Limb (tissue), 2 donors: ENCODE measurements around the gene CSRP3.
A peak's percentile ranks its signal among the peaks of the same experiment; 100 is the strongest.

Experiments
- DNase-seq, 2 donors: peaks; one replicate each; pipeline ENCODE4 v3.0.0-alpha.2; 2016; ENCODE audit errors: extremely low spot score in 2 of 2

CSRP3 gene

DNA sequence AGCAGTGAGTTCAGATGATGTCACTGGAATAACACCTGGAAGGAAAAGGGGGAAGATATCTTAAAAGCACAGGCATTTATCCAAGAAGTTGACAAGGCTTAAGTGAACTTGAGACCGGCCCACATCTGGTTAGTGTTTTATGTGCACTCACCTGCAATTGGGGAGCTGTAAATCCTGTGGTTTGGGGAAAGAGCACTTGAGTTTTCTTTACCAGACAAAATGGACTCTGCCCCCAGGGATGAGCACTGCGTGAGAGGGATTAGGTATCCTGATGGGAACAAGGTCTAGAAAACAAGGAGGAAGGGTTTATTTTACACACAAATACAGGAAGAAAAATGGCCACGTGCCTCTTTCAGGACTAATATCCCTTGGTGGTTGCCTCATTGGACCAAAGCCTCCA is 23.8 kb upstream of the CSRP3 start:
- no peak for DNase-seq

DNA sequence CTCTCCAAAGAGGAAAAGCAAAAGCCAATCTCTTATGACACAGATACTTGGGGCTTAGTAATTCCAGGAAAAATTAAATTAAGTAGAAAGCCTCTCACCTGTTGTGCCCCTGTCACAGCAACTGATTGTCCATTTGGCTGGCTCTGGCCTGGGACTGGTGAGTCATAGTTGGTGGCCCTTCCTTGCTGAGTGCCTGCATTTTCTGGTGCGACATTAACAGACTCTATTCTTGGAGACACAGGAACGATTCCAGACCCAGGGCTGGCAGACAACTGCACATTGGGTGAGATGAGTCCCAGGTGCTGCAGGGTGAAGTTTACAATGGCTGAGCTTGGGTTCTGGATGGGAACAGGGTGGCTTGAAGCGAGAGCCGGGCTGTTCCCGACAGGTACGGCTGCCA is 23.3 kb upstream of the CSRP3 start:
- DNase-seq = no peak

DNA sequence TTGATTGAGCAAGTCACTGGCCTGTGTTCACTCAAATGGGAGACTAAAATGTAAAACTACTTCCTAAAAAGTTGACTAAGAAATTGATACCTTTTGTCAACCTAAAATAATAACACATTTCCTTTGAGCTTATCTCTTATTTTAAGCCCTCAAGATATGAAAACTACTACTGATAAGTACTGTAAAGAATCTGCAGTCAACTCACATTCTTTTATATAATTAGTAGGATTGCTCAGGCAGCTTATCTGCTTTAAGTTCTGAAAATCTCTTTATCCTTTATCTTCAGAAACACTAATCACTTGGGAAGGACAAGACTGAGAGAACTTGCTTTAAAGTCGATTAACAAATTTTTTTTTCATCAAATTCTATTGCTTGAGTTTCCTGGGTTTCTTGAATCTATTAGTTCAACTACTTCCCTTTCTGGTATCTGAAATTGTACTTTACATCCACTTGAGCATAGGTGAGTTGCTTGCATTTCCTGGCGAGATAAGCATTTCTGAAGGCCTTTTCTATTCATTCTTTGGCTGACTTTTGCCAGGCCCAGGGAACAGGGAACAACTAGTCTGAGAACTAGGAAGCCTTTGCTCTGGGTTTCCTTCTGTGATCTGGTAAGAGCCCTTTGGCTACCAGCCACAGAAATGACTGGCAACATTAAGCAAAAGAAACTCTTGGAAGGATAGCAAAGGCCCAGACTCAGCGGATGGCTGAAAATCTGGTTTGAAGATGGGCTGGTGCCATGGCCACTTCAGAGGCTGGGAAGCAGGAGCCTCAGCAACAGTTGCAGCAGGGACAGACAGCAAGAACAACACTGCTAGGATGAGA is 19.3 kb upstream of the CSRP3 start:
- DNase-seq = no peak

DNA sequence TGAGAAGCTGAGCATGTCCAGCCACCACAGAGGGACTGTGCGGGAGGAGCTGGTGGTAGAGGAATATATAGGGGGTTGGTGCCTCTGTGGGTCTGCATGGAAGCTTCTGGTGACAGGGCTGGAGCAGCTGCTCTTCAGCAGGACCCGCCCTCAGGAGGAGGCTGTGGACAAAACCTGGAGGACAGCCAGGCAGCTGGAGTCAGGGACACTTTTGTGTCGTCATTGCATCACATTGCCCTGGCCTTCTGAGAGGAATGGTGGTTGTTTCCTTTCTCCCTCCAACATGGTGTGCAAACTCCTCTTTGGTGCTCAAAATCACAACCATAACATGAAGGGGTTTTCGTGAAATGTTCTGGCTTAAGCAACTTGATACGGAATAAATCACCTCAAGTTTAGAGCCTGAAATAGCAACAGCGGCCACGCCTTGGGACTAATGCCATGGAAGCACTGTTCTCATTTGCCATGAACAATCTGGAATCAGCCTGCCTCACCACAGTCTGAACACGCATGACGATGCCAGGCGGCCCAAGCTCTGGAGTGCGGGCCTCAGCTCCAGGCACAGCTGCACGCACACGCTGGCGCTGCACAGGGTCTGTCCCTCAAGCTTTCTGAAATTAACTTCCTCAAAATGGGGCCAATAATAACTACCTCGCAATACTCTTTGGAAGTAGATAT is 17.1 kb upstream of the CSRP3 start:
- peak; percentile 61 to 68 for DNase-seq

DNA sequence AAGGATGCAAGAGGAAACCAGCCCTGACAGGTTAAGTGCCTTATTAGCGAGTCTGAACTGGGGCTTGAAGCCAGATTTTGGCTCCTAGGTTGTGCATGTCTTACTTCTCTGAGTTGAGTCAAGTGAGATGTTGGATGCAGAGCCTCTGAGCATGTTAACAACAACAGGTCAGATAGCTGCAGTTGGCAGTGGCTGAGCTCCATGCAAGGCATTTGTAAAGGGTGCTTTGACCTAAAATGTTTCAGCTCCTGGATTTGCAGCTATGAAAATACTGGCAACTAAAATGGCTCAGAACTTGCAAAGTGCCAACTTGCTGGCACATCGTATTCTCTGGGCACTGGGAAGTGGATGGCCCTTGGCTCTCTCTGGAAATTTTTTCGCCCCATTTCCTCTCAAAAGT is 16.4 kb upstream of the CSRP3 start:
- DNase-seq = no peak

DNA sequence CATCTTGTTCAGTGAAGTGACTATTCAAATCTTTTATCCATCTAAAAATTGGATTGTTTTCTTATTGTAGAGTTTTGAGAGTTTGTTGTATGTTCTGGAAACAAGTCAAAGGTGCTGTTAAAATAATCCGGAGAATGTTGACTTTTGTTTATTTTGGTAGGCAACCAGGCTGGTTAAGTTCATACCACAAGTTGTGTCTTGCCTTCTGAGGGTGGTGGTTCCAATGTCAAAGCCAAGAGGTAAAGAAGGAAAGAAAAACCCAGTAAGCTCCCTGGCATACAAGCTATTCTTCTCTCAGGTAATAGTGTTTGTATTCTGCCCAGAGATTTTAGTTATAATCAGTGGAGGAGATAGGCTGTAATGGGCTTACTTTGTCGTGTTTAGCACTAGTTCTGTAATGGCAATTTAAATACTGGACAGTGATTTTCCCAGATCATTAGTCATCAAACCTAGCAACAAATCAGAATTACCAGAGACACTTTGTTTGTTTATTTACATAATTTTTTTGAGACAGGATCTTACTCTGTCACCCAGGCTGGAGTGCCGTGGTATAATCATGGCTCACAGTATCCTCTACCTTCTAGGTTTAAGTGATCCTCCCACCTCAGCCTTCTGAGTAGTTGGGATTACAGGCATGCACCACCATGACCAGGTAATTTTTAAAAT is 15.1 kb upstream of the CSRP3 start:
- DNase-seq = no peak

DNA sequence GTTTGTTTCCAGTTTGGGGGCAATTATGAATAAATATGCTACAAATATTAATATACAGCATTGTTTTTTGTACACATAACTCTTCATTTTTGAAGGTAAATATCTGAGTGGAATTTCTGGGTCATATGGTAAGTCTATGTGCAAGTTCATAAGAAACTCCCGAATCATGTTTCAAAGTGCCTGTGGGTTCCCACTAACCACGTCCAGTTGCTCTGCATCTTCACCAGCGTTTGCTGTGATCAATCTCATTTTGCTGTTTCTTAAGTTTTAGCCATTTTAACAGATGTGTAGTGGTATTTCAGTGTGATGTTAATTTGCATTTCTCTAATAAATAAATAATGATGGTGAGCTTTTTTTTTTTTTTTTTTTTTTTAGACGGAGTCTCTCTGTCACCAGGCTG is 14.2 kb upstream of the CSRP3 start:
- no peak for DNase-seq

DNA sequence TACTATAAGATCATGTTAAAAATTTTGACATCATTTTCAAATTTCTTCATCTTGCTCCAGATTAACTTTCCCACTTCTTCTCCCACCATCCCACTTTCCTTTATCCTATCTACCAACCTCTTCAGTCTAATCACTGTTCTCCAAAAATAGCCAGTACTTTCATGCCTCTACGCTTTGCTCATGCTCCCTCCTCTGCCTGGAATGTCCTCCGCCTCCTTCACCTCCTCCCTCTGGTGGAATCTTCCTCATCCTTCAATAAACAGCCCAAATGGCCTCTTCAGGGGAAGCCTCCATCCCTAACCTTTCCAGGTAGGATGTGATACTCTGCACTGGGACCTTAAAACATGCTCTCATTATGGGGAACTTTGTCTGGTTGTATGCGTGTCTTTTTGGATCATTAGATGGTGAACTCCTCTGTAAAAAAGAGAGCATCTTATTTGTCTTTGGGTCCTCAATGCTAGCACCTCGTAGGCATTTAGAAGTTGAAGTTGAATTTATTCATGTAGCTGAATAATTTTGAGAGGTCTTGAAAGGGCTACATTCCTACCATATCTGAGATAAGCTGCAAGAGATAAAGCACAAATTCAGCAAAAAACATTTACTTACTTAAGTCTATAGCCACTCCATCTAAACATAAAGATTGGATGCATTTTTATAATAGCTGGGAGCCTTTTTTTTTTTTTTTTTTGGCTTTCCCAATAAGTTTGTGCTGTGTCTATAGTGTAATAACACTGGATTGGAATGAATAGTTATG is 8.0 kb upstream of the CSRP3 start:
- no peak for DNase-seq

DNA sequence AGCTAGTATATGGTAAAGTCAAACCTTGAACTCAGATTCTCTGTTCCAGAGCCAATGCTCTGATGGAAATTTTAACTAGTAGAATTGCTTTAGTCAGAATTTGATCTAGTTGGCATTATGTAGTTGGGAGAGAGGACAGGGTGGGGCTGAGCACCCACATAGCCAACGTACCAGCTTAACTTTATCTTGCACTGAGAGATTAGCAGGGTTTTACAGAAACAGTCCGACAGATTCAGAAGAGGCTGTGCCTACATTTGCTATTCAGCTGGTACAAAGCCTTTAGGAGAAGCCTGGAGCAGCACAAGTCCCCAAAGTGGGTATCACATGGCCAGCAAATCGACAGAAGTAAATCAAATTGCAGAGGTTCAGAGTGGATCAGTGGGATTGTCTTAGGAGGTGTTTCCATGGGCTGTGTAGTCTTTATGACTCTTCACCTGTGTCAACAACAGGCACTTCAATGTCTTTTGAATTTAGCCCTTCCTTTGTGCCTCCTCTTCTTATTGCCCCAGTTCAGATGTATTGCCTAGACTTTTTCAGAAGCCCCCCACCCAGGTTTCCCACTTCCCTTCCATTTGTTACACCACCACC is 7.3 kb upstream of the CSRP3 start:
- DNase-seq = no peak

DNA sequence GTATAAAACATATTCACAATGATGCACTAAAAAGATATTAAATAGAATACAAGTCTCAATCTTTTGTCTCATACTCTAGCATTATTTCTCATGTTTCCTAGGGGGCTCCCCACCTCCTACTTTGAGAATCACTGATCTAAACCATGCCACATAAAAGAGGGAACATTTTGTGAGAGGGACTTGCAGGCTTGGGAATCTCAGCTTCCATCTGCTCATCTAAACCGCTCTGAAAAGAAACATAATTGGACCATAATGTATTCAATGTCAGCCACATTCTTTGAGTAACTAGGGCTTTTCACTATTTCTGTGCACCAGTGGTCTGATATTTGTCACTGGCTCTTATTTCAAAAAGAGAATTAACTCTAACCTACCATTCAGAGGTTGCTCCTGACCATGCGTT is 6.4 kb upstream of the CSRP3 start:
- no peak for DNase-seq

DNA sequence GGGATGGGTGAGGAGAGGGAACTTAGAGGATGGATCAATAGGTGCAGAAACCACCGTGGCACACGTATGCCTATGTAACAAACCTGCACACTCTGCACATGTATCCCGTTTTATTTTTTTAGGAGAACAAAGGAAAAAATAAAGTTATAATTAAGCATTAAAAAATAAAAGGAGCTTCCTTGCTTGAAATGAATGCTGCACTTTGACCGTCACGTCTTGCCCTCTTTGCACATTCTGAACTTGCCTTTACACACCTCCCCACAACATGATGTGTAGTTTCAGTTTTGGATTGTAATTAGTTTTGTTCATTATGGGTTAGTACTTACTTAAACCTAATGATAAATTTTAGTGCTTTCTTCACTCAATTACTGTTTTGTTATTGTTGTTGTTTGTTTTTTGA is 3.1 kb upstream of the CSRP3 start:
- DNase-seq = no peak

DNA sequence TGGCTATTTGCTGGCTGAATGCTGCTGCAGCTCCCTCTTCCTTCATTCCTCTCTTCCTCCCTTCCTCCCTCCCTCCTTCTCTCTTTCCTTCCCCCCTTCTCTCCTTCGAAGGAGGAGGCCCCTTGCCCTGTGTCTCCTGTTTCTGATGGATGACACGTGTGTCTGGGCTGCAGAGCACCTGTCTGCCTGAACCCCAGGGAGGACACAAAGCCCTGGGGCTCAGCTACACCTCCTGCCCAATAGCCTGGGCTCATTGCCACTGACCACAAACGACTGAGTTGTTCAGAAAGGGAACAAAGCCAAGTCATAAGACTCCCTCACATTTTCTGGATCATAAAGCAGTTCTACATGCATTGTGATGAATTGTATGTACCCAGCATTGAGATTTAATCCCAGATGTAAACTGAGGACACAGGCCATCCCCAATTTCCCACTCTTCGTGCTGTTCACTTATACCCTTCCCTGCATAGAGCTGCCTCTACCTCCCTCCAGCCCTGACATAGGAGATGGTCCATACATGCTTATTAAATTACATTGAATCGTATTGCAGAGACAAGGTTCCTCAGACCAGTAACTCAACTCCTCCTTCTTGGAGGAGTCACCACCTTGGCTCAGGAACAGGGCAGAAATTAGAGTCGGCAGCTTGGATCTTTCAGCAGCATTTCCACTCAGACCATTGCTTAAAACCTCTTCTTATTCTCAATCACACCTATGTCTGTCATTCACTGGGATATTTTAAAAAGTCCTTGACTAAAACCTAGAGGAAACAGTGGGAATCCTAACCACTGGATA is 1.2 kb downstream of the CSRP3 start:
- DNase-seq = peak in 1 of 2 donors; percentile 41

DNA sequence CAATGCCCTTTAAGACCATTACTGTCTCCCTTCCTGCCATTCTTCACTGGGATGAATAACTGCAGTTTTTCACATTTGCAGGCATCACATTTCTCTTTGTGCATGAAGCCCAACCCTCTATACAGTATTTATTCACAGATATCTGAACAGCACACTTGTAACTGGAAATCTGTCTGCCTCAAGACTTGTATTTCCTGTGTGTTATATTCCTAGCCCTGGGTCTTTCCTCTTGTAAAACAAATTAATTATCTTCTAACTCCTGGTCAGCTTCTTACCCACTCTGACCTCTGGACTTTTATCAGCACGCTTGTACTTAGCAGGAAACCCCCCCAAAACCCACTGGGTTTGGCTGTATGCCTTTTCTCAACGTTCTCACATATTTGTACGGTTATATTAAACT is 2.0 kb downstream of the CSRP3 start:
- DNase-seq = peak in 1 of 2 donors; percentile 38

DNA sequence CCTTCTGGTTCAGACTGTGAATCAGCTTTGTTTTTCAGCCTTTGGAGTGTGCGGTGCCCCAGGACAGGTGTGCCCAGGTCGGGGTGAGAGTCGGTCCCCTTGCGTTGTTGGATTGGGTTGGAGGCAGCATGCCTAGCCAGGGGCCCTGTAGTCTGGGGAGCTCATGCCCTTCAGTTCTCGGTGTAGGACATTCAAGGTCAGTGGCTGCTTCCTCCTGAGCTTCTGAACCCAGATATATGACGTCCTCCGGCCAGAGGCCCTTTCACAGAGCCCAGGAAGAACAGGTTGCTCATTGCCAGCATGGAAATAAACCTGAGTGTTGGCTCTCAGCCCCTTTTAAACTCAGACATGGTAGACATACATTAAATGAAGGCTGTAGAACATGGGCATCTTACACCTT is 2.7 kb downstream of the CSRP3 start:
- no peak for DNase-seq

DNA sequence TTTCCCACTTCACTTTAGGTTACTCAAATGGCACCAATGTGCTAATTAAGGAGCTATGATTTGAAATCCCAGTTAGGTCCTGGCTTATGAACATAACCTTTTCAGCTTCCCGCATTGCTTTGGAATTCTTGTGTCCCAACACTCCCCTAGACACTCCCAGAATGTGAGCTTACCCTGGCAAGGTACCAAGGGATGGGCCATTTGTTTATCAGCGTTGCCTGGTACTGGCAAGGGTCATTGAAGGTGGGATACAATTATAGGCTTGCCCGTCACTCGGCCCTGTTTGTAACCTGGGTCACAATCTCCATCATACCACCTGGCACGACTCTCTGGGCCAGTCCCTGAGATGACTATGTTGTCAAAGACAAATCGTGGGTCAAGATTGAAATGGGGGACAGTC is 5.4 kb downstream of the CSRP3 start:
- DNase-seq = no peak

DNA sequence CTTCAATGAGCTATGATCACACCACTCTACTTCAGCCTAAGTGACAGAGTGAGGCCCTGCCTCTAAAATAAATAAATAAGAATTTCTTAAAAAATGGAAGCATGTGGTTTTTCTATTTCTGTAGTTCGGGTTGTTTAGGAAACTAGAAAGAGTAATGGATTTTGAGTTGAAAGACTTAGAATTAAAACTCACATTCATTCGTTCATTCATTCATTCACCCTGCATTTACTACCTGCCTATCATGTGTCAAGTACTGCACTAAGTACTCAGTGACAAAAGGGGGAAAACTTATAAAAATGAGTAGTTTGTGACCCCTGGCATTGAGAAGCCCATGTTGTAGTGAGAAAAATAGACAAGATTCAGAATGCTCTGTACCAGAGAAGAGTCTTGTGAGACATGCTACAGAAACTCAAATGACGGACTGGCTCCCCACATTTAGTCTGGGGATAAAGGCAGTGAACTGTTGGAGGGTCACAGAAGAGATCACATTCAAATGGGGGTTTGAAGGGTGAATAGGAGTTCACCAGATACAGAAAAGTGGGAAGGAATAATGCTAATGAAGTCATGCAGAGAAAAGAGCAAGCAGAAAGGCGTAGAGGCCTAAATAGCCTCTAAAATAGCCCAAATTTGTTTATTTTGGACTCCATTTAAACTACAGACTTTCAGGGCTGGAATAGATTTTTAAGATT is 7.0 kb downstream of the CSRP3 start:
- no peak for DNase-seq

DNA sequence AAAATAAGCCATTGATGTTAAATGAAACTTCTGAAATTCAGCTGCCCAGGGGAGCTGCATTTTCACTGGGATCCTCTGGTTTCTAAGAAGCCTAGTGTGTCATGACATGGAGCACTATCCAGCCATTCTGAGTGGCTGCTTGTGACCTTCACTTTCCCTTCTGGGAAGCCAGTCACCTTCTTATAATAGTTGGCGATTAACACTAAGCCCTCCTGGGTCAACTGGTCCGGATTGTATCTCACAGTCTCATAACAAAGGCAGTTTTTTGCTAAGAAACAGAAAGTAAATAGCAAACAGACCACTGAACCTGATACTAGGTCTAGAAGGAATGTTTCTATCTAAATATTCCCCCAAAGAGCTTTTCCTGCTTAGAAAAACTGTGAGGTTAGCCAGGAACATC is 7.9 kb downstream of the CSRP3 start:
- DNase-seq = no peak

DNA sequence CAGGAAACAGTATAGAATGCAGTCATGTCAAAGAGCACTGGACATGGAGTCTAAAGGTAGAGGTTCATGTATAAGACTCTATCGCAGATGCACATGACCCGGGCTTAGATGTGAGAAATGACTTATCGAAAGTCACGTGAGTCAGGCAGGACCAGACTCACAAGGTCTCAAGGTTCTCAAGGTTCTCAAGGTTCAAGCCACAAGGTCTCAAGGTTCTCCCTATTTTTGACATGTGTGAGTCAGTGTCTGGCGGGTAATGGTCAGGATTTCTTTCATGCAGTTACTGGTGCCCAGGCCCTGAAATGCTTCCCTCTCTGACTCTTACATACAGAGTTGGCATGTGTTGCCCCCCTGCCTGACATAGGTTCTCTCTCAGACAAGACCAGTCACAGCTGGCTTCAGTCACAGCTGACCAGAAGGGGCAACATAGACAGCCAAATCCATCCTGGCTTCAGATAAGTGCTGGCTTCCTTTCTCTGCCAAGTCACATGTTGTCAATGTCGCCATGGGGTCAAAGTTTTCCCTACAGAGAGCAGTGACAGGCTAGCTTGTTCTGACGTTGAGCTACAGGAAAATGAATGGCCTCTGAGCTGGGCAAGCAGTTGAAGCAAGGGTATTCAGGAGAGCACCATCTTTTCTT is 10.1 kb downstream of the CSRP3 start:
- DNase-seq = no peak

DNA sequence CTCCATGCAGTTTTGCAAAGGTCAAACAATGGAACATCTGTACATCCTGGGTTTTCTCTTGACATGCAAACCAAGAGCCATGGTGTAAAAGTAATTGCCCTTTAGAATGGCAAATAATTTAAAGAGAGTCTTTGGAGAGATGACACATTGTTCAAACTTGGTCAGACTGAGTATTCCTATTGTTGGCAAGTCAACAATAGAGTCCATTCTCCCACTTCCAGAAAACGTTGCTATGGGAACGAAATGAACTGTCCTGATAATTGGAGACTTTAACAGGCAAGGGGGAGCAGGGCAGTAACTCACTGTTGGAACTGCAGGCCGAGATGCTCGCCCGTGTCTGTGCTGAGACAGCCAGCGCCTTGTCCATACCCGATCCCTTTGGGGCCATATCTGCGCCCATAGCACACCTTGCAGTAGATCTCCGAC is 13.9 kb downstream of the CSRP3 start:
- DNase-seq = no peak
